ENCODE measurements around the gene A2ML1. TPM values are rescaled to one million over a fixed set of nuclear protein-coding genes. Genes with fewer than 3 reads are reported as not detected.

The A2ML1 gene
- total RNA-seq, 2 donors from 2014 or later, result not detected

DNA sequence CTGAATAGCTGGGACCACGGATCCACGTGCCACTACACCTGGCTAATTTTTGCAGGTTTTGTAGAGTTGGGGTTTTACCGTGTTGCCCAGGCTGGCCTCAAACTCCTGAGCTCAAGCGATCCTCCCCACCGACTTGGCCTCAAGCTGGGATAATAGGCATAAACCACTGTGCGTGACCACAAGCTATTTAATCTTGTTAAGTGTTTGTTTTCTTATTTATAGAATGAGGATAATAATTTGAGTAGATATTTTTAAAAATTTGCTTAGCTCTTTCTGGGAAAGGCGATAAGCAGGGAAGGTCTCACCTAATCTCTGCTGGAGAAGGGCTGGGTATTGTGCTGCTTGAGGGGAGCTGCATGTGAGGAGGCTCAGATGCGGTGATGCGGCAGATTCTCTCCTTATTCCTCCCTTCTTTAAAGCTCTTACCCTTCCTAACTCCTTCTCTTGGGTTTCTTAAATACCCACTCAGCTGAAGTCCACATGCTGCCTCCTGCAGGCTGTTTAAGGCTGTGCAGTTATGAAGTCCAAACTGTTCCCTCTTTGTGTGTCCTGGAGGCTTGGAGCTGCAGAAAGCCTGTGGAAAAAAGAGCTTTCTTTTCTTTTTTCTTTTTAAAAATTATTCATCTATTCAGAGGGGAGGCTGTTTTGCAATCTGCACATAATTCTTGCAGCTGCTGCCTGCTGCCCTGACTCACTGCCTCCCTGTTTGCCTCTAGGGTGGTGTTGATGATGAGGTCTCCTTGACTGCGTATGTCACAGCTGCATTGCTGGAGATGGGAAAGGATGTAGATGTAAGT, 37.9 kb downstream of the A2ML1 start:
- Histone ChIP-seq H3K9me3 (no peaks in the 10 kb centered on the region), H3K27ac (no peak overlapping the region), H3K4me3 (no peak overlapping the region), H3K27me3 (no peaks in the 10 kb centered on the region), H3K36me3 (replicated peaks in 1 of 2; ENCODE audit: insufficient read depth in 1 of 2, low read depth in 2 of 2) (no peaks in the 10 kb centered on the region), H3K4me1 (no peaks in the 10 kb centered on the region)
- intact Hi-C loops (cut with DNase I), result no loop called here
- 67 to 74% methylated on average over 10 of the region's 10 CpGs for WGBS, 2 donors
- ATAC-seq (no peak), DNase-seq (peak; percentile 35 to 60 (median 42))
- TF ChIP-seq POLR2A (IDR thresholded peaks at IDR 0.05), result no peak
- TF ChIP-seq, protein P1, sequence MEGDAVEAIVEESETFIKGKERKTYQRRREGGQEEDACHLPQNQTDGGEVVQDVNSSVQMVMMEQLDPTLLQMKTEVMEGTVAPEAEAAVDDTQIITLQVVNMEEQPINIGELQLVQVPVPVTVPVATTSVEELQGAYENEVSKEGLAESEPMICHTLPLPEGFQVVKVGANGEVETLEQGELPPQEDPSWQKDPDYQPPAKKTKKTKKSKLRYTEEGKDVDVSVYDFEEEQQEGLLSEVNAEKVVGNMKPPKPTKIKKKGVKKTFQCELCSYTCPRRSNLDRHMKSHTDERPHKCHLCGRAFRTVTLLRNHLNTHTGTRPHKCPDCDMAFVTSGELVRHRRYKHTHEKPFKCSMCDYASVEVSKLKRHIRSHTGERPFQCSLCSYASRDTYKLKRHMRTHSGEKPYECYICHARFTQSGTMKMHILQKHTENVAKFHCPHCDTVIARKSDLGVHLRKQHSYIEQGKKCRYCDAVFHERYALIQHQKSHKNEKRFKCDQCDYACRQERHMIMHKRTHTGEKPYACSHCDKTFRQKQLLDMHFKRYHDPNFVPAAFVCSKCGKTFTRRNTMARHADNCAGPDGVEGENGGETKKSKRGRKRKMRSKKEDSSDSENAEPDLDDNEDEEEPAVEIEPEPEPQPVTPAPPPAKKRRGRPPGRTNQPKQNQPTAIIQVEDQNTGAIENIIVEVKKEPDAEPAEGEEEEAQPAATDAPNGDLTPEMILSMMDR (IDR thresholded peaks at IDR 0.05), result peak in 6 of 7 experiments; percentile 38 to 56 (median 51)

DNA sequence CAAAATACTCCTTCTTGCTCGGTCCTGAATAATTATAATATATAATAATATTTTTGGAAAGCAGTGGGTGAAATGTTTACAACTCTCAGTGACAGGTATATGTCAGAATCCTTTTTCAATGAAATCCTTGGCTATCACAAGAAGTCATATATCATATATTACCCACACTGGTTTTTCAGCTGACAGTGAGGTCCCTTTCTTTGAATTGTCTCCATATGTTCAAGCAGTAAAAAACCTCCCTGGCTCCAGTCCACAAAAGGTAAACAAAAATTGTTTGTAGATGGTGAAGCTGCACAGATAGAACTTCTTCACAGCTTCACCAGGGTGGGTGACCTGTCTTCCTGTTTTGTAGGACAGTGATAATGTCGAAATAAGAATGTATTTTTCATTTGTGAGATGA, 44.0 kb downstream of the A2ML1 start:
- no peak overlapping the region for H3K4me3 ChIP-seq
- no peak overlapping the region for H3K27ac ChIP-seq
- ATAC-seq (no peak), DNase-seq (no peak)
- no peaks in the 10 kb centered on the region for H3K27me3 ChIP-seq
- 74 to 84% methylated on average over 2 of the region's 2 CpGs for WGBS, 2 donors
- intact Hi-C loops (cut with DNase I), result no loop called here
- H3K4me1 ChIP-seq, result no peaks in the 10 kb centered on the region
- TF ChIP-seq POLR2A (IDR thresholded peaks at IDR 0.05), result no peak
- TF ChIP-seq, protein P1 (IDR thresholded peaks at IDR 0.05), result no peak
- no peaks in the 10 kb centered on the region for H3K36me3 ChIP-seq (replicated peaks in 1 of 2; ENCODE audit: insufficient read depth in 1 of 2, low read depth in 2 of 2)
- H3K9me3 ChIP-seq, result no peaks in the 10 kb centered on the region

DNA sequence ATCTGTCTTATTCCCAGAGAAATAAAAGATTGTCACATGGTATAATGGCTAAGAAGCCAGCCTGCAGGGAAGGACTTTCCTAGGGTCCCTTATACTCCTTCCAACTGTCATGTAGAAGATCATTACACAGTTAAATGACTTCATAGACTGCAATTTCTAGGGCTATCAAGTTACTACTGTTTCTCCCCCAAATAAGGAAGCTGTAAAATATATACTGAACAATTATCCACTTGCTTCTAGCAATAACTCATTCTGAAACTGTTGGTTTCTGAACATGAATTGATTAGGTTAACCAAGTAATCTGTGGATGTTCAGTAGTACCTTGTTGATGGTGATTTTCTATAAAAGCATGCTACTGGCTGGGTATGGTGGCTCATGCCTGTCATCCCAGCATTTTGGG, 44.6 kb downstream of the A2ML1 start:
- DNase-seq, result no peak
- Histone ChIP-seq H3K27ac (no peak overlapping the region), H3K4me1 (no peaks in the 10 kb centered on the region), H3K9me3 (no peaks in the 10 kb centered on the region), H3K27me3 (no peaks in the 10 kb centered on the region), H3K4me3 (no peak overlapping the region), H3K36me3 (replicated peaks in 1 of 2; ENCODE audit: insufficient read depth in 1 of 2, low read depth in 2 of 2) (no peaks in the 10 kb centered on the region)
- no peak for TF ChIP-seq POLR2A (IDR thresholded peaks at IDR 0.05)
- TF ChIP-seq, protein P1 (IDR thresholded peaks at IDR 0.05), result no peak
- ATAC-seq, result no peak
- intact Hi-C loops (cut with DNase I), result no loop called here

DNA sequence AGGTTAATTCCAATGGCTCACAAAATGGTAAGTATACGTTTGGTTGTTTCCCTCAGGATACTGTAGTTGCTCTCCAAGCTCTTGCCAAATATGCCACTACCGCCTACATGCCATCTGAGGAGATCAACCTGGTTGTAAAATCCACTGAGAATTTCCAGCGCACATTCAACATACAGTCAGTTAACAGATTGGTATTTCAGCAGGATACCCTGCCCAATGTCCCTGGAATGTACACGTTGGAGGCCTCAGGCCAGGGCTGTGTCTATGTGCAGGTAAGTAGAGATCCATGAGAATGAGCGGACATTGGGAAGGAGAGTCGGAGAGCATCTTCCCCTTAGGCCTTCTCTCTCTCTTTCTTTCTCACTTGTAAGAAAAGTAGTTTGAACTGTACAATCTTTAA, 45.4 kb downstream of the A2ML1 start:
- no peak for DNase-seq
- ATAC-seq, result no peak
- Histone ChIP-seq H3K27ac (no peak overlapping the region), H3K4me1 (no peaks in the 10 kb centered on the region), H3K9me3 (no peaks in the 10 kb centered on the region), H3K4me3 (no peak overlapping the region), H3K36me3 (replicated peaks in 1 of 2; ENCODE audit: insufficient read depth in 1 of 2, low read depth in 2 of 2) (no peaks in the 10 kb centered on the region), H3K27me3 (no peaks in the 10 kb centered on the region)
- WGBS, 2 donors, result 87 to 89% methylated on average over 6 of the region's 6 CpGs
- intact Hi-C loops (cut with DNase I), result no loop called here
- TF ChIP-seq, protein P1 (IDR thresholded peaks at IDR 0.05), result no peak
- TF ChIP-seq POLR2A (IDR thresholded peaks at IDR 0.05), result no peak

DNA sequence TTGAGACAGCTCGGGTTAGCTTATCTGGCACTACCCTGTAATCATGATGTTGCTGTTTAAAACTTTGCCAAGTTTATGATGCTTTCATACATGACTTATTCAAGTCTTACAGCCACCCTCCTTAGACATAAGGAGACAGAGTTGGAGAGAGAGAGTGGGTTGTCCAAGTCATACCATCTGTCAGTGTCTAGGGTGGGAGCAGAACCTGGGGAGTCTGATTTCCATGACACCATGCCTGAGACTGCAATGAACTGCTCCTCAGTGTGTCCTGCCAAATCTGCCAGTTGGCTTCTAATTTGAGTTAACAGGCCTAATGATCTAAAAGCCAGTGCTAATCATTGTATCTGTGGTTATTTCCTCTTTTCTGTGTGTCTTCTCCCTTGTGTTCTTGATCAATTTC, 48.2 kb downstream of the A2ML1 start:
- no peaks in the 10 kb centered on the region for H3K4me1 ChIP-seq
- H3K9me3 ChIP-seq, result no peaks in the 10 kb centered on the region
- no peak overlapping the region for H3K4me3 ChIP-seq
- H3K27ac ChIP-seq, result no peak overlapping the region
- intact Hi-C loops (cut with DNase I), result no loop called here
- TF ChIP-seq, protein P1 (IDR thresholded peaks at IDR 0.05), result no peak
- no peak for TF ChIP-seq POLR2A (IDR thresholded peaks at IDR 0.05)
- WGBS, 2 donors, result 69 to 73% methylated on average over 1 of the region's 1 CpG
- DNase-seq (no peak), ATAC-seq (no peak)
- no peaks in the 10 kb centered on the region for H3K36me3 ChIP-seq (replicated peaks in 1 of 2; ENCODE audit: insufficient read depth in 1 of 2, low read depth in 2 of 2)
- H3K27me3 ChIP-seq, result no peaks in the 10 kb centered on the region

Data from body of pancreas (tissue), 4 donors.